ENCODE results near the gene SLC39A7. TPM values are rescaled to one million over a fixed set of nuclear protein-coding genes. Genes with fewer than 3 reads are reported as not detected.

The SLC39A7 gene
- polyA plus RNA-seq, 1 experiment = 129 TPM

GRCh38 chr6:33193619-33194018 is 7.0 kb upstream of the SLC39A7 start:
- CTCF ChIA-PET = no interaction called here
- H3K9me3 ChIP-seq (ENCODE audit: control insufficient read depth, insufficient read depth, low read length) = no peaks in the 10 kb centered on the region; the same call in 1 of the 2 replicates

GRCh38 chr6:33194431-33194979 is 6.2 kb upstream of the SLC39A7 start:
- ChIA-PET POLR2A (no interaction called here), CTCF (no interaction called here)
- Histone ChIP-seq H3K27ac (ENCODE audit: low read depth, low read length) (no peak overlapping the region), H3K27me3 (ENCODE audit: control insufficient read depth, insufficient read depth, low read length) (peaks cover 32% of the 10 kb centered on the region), H3K4me3 (ENCODE audit: low read depth, low read length) (no peak overlapping the region), H3K9me3 (ENCODE audit: control insufficient read depth, insufficient read depth, low read length) (no peaks in the 10 kb centered on the region; the same call in 1 of the 2 replicates)
- DNase-seq (ENCODE audit: low read depth, low spot score) = no peak
- TF ChIP-seq CTCF (IDR thresholded peaks at IDR 0.05; ENCODE audit: low read depth, low read length) = no peak

More at GRCh38 chr6:33193619-33194018, 7.0 kb upstream of the SLC39A7 start:
- no peak for TF ChIP-seq CTCF (IDR thresholded peaks at IDR 0.05; ENCODE audit: low read depth, low read length)
- H3K4me3 ChIP-seq (ENCODE audit: low read depth, low read length) = no peak overlapping the region
- H3K27me3 ChIP-seq (ENCODE audit: control insufficient read depth, insufficient read depth, low read length) = peaks cover 37% of the 10 kb centered on the region
- POLR2A ChIA-PET = interaction anchor here (0.5 kb wide), 1 partner anchor 203 kb away, joined by 5 read pairs; no protein-coding TSS in a partner anchor
- DNase-seq (ENCODE audit: low read depth, low spot score) = no peak
- H3K27ac ChIP-seq (ENCODE audit: low read depth, low read length) = no peak overlapping the region

- H3K4me3 ChIP-seq (ENCODE audit: low read depth, low read length) = no peak overlapping the region
- ChIA-PET POLR2A (no interaction called here), CTCF (interaction anchor here (1.4 kb wide), 2 partner anchors 48 to 53 kb away, joined by 3 to 4 read pairs; no protein-coding TSS in a partner anchor)
- no peak overlapping the region for H3K27ac ChIP-seq (ENCODE audit: low read depth, low read length)
- H3K9me3 ChIP-seq (ENCODE audit: control insufficient read depth, insufficient read depth, low read length) = peaks cover 3% of the 10 kb centered on the region; the same call in 1 of the 2 replicates
- DNase-seq (ENCODE audit: low read depth, low spot score) = no peak
- H3K27me3 ChIP-seq (ENCODE audit: control insufficient read depth, insufficient read depth, low read length) = peaks cover 24% of the 10 kb centered on the region
- no peak for TF ChIP-seq CTCF (IDR thresholded peaks at IDR 0.05; ENCODE audit: low read depth, low read length)
Measured at GRCh38 chr6:33195304-33196165, 5.1 kb upstream of the SLC39A7 start.

- CTCF ChIA-PET = interaction anchor here (0.6 to 2.6 kb wide), 11 partner anchors 12 to 244 kb away, joined by 3 to 17 read pairs (median 4); partner anchors contain the start of gene RING1
- Histone ChIP-seq H3K27me3 (ENCODE audit: control insufficient read depth, insufficient read depth, low read length) (peaks cover 4% of the 10 kb centered on the region), H3K4me3 (ENCODE audit: low read depth, low read length) (no peak overlapping the region), H3K9me3 (ENCODE audit: control insufficient read depth, insufficient read depth, low read length) (peaks cover 3% of the 10 kb centered on the region; the same call in 1 of the 2 replicates), H3K27ac (ENCODE audit: low read depth, low read length) (peak overlapping the region; percentile 31)
- no peak for DNase-seq (ENCODE audit: low read depth, low spot score)
- POLR2A ChIA-PET = interaction anchor here (1.3 kb wide), 1 partner anchor 11 kb away, joined by 4 read pairs; the partner anchor contains the start of gene RING1
- TF ChIP-seq CTCF (IDR thresholded peaks at IDR 0.05; ENCODE audit: low read depth, low read length) = peak; percentile 76
Measured at GRCh38 chr6:33197431-33198048, 3.1 kb upstream of the SLC39A7 start.

Data from AG04450 (cell line).